Stimulated activated CD8-positive, alpha-beta memory T cell treated with anti-CD3 and anti-CD28 coated beads, Interleukin-15, amount 100 ng/mL, for 48 hours (primary cell): ENCODE results near the gene OAT.
"Not testable (repeated sequence)": the region's sequence is repeated elsewhere in the genome, so short reads cannot be mapped to it uniquely, and the experiment has no call there.

Experiments
- DNase-seq, 2 donors: peaks; one replicate each; pipeline ENCODE4 v3.0.0-alpha.2; 2020; ENCODE audit warnings: low read depth in 2 of 2

The OAT gene

GRCh38 chr10:124378881-124379471 is 39.7 kb downstream of the OAT start:
- no peak for DNase-seq

DNA sequence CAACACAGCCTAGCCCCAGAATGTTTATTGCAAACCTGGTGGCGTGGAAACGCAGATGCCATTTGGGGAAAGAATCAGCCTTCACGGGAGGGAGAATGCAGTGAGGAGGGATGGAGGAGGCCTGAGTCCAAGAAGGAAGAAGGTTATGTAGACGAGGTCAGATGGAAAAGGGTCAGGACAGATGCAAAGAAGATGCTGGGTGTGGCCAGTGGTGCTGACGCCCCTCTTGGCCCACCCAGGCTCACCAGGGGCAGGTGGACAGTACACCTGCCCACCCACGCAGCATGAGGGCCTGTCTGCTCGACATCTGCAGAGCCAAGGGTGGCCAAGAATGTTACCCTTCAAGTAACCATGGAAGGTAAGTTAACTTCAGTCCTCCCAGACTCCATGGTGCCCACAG is 40.5 kb downstream of the OAT start:
- no peak for DNase-seq

DNA sequence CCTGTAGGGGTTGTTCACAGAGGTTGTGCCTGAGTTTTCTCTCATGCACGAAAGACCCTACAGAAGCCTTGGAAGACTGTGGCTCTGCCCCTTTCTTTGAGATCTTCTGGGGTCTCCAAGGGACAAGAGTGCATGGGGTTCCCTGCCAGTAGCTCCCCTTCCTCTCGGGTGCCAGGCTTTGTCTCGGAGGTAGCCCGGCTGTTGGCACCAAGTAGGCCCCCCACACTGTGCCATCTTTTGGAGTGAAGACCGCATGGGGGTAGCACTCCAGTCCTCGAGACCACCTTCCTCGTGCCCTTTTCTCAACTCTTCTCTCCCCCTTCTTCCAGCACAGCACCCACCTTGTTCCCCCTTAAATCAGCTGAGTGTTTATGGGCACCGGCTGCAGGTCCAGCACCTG is 41.6 kb downstream of the OAT start:
- no peak for DNase-seq

DNA sequence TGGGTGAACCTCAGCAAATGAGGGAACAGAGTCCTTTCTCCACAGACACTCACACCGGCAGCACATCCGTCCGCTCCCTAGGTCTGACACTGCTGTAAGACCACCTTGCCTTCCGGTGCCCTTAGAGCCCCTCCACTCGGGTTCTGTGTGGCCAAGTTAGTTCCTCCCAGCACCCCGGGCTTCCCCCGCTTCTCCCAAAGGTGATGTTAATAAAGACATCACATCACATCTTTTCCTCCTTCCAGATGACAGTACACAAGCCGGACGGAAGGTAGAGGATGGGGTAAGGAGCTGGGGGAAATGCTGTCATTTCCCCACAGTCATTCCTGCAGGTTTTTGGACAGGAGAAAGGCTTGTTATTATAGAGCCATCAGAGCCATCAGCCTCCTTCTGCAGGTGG is 42.3 kb downstream of the OAT start:
- no peak for DNase-seq

DNA sequence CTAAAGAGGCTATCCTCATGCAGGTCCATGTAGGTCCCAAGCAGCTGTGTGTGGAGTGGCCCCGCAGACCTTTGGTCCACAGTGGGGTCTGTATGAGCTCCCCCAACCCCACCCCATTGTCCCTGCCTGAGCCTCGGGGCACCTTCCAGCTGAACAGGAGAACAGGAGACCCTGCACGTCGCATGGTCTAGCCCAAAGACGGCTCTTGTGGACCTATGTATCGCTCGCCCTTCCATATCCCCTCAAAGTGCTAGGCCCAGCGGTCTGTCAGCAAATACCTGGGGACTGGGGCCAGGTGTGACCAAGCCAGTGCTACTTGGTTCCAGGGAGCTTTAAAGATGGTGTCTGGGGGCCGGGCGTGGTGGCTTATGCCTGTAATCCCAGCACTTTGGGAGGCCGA is 43.0 kb downstream of the OAT start:
- DNase-seq: no peak

GRCh38 chr10:124375353-124375614 is 43.4 kb downstream of the OAT start:
- no peak for DNase-seq

DNA sequence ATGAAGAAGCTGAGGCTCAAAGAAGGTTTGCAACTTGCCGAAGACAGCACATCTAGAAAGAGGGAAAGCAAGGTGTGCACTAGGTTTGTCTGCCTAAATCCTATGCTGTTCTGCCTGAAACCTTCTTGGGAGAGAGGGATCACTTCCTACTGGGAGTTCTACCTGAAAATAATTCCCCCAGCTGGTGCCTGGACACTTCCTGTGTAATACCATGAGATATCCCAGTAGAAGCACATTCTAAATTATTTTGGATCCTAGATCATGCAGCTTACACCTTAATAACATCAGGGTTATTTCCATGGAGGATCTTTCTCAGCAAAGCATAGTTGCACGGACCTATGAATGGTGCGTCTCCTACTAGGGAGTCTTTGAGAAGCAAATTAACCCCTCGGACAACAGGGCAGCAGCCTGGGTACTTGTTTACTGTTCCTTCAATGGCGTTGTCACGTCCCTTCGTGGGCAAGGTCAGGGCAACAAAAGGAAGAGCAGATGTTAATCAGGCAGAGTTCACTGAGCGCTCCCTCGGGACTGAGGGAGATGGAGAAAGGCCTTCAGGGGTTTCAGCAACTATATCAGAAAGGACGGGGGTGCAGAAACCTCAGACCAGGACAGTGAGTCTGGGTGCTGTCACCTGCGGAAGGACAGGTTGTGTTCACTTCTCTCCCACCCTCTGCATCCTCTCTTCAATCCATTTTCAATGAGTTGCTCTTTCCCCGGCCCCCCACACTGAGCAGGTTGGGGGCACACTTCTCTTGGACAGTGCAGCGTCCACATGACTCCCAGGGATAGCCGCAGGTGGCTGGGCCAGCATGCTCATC is 44.0 kb downstream of the OAT start:
- DNase-seq: no peak

DNA sequence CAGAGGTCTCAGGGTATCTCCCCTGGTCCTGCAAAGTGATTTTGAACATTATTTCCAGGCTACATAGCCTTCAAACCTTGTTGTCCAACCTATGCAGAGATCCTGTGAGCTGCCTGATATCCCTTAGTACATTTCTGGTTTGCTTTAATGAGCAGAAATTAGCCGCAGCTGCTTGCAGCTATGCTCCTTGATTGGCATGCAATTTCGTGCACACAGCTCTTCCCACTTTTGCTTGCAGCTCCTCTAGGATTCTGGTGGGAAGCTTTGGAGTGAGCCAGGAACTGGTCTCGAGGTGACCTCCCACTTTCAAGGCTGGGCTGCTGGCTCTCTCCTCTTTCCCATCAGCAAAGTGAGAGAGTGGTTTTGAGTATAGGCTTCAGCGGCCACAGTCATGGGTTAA is 45.8 kb downstream of the OAT start:
- no peak for DNase-seq

DNA sequence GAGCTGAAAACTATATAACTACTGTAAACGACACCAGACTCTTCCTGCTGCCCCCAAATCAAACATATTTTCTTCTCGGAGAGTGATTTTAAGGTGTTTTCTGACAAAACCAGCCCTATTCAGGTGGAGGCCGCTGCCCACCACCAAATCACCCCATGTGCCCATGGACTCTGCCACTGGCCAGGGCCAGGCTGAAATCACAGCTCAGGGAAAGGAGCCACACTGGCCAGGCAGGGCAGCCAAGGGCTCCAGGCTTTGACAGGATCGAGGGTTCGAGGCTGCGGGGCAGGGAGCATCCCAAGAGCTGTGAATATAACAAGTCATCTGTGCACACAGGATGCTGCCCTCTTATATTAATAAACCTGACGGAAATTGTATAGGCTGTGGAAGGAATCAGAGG is 48.3 kb downstream of the OAT start:
- DNase-seq: no peak

- DNase-seq: no peak
These were observed 48.7 kb downstream of the OAT start for GRCh38 chr10:124369986-124370385.

- DNase-seq: not testable (repeated sequence)
These were observed 49.2 kb downstream of the OAT start for GRCh38 chr10:124369533-124369932.

GRCh38 chr10:124369066-124369465 is 49.7 kb downstream of the OAT start:
- no peak for DNase-seq

- DNase-seq: no peak
These were observed 50.8 kb downstream of the OAT start for GRCh38 chr10:124367936-124368335.

GRCh38 chr10:124367414-124367813 is 51.3 kb downstream of the OAT start:
- DNase-seq: no peak

GRCh38 chr10:124366825-124367224 is 51.9 kb downstream of the OAT start:
- no peak for DNase-seq

DNA sequence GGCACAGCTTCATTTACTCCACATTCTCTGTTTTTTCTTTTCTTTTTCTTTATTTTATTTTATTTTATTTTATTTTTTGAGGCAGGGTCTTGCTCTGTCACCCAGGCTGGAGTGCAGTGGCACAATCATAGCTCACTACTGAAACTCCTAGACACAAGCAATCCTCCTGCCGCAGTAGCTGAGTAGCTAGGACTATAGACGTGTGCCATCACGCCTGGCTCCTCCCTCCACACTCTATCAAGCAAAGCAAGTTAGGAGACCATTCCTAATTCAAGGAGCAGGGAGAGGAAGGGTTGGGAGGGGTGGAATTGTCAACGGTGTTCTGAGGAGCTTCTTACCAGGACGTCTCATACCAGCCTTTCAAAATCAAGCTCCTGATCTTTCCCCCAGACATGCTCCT is 52.4 kb downstream of the OAT start:
- no peak for DNase-seq

DNA sequence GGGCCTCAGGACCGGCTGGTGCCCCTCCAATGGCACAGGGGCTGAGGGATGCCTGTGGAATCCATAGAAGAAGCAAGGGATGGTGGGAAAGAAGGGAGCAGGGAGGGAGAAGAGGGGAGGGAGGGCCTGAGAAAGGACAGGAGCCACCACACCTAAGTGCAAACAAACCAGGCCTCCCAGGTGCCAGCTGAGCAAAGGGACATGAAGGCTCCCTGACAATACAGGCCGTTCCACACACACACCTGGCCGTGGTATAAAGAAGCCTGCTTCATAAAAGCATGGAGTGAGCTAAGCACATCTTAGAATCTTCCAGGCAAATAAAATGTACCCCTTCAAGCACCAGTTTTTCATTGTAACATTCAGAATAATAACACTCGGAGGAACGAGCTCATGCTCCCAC is 54.0 kb downstream of the OAT start:
- no peak for DNase-seq

GRCh38 chr10:124362568-124362967 is 56.2 kb downstream of the OAT start:
- DNase-seq: no peak

DNA sequence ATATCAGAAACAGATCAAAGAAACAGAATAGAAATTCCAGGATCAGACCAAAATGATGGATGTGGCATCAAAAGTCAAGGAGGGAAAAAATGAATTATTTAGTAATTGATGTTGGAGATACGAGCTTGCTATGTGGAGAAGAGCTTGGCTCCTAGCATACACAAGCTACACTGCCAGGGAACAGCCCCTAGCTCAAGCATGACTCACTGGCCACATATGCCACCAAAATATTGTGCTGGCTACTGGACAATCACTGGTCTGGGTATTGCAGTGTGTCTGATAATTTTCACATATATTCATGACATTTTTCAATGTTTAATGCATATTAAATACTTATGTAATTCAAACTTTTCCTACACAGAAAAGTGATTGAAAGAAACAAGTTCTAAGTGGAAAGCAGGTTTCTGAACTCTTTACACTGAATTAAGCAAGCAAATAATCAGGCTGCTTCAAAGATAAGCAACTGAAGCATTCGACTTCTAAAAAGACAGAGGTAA is 59.3 kb downstream of the OAT start:
- DNase-seq: no peak

- DNase-seq: no peak
These were observed 61.2 kb downstream of the OAT start for GRCh38 chr10:124357561-124357885.

DNA sequence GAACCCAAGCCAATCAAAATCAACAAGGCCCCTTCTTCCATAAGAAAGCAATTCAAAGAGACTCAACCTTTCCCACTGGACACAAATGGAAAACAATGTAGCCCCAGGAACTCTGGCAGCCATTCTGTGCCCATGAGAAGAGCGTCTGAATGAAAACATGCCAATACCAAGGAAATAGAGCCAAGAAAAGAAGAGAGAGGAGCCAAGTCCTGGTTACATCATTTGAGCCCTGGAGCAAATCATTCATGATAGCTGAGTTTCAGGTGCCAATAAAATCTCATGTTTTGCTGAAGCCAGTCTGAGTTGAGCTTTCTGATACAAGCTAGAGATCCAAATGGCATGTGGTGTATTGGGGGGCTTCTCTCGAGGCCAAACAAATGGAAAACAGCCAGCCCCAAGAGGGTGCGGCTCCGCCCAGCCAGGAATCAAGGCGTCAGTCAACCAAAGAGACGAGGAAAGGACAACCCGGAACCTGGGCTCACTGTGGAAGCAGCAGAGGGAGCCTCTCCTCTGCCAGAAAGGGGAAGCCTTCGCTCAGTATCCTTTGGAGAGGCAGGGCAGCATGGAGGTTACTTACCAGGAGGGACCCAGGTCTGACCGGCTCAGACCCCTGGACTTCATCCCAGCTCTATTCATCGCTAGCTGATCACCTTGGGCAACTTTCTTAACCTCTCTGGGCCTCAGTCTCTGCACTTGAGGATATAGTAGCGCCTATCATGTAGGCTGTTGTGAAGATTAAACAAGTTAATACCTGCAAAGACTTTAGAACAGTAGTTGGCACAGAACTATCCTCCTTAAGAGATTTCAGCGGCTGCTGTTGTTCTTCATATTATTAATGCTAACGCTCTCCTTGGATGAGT is 61.8 kb downstream of the OAT start:
- DNase-seq: no peak

DNA sequence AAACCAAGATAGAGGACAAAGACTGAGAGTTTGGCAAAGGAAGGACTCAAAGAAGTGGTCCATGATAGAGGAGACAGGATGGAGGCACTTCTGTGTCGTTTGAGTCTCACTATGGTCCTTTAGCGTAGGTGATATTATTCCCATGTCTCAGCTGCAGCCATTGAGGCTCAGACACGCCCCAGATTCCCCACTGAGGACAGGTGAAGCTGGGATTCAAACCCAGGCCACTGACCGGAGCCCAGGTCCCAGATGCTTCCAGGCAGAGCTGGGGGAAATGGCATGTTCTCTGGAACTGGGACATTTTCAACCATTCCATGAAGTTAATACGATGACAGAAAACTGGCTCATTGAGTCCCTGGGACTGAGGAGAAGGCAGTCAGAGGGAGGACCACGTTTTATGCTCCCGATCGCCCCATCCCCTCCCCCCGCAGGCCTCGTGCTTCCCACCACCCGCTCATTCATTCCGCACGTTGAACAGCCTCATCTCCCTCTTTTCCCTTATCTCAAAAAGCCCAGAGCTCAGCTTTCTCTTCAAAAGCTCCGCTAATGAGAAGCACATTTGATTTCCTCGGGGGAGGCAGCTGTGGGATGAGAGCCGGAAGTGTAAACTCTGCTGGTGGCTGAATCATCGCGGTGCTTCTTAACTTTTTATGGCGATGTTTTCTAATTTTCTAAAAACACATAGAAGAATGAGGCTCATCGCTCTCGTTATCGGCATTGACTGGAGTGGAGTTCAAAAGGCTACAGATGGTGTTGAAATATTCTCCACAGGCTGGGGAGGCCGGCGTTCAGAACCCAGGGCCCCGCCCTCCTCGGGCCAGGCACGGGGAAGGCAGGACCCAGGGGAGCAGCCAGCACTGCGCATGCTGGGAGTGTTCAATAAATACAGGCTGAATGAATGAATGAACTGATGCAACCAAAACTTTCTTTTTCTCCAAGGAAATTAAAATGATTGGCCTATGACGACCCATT is 64.0 kb downstream of the OAT start:
- peak in 1 of 2 donors; percentile 28 for DNase-seq
